ENCODE data around the gene SYT1.

GRCh38 chr12:79260923-79261322 is 396.3 kb downstream of the SYT1 start:
- TF ChIP-seq CTCF (IDR thresholded peaks at IDR 0.05) (no peak), EZH2 (IDR thresholded peaks at IDR 0.05; ENCODE audit: borderline replicate concordance, insufficient read depth, low read depth, low read length, poor library complexity, severe bottlenecking) (no peak)

Measured in B cell (primary cell).